ENCODE results near the gene SLC35F1. TPM values are rescaled to one million over a fixed set of nuclear protein-coding genes. Genes with fewer than 3 reads are reported as not detected.

Gene SLC35F1
- total and polyA plus RNA-seq, 2 donors (not counting 3 experiments of a cell fraction or from before 2014, with no cell fraction given) = not detected

GRCh38 chr6:118197539-118197938, 290.5 kb downstream of the SLC35F1 start:
- POLR2A ChIA-PET = no interaction called here
- no peak for FAIRE-seq

More at GRCh38 chr6:118197539-118197938, 290.5 kb downstream of the SLC35F1 start:
- dilution Hi-C loops (cut with MboI; ENCODE audit: extremely low pct_ligation_motif_present, low sequenced_read_pairs) = no loop called here
- Histone ChIP-seq H4K20me1 (replicated peaks; ENCODE audit: control insufficient read depth, extremely low read depth, insufficient read depth, low read length) (no peaks in the 10 kb centered on the region), H3K79me2 (ENCODE audit: control insufficient read depth, insufficient read depth, low read length) (no peaks in the 10 kb centered on the region), H3K4me2 (ENCODE audit: insufficient read depth, low read length) (no peak overlapping the region), H2AFZ (ENCODE audit: low read depth, low read length) (no peak overlapping the region), H3K9me1 (replicated peaks; ENCODE audit: control insufficient read depth, extremely low read depth, insufficient read depth, low read length) (no peaks in the 10 kb centered on the region), H3K4me3 (replicated peaks in 1 of 3; ENCODE audit: insufficient read depth in 1 of 3, low read depth in 1 of 3, low read length in 3 of 3) (no peak overlapping the region), H3K27ac (ENCODE audit: insufficient read depth, low read depth, low read length) (no peak overlapping the region), H3K9ac (replicated peaks; ENCODE audit: extremely low read depth, insufficient read depth, low read length) (no peak overlapping the region), H3K36me3 (ENCODE audit: control insufficient read depth in 2 of 2, extremely low read depth in 1 of 2, insufficient read depth in 2 of 2, low read length in 2 of 2) (no peaks in the 10 kb centered on the region), H3K4me1 (ENCODE audit: control insufficient read depth, extremely low read depth, insufficient read depth, low read length) (no peaks in the 10 kb centered on the region), H3K9me3 (replicated peaks; ENCODE audit: control insufficient read depth, insufficient read depth, low read length) (no peaks in the 10 kb centered on the region), H3K27me3 (ENCODE audit: control insufficient read depth in 2 of 2, insufficient read depth in 2 of 2, low read length in 2 of 2) (no peaks in the 10 kb centered on the region)
- no TSS peak for BruUV-seq (replicated peaks)
- CTCF ChIA-PET = no interaction called here
- intact Hi-C loops (cut with micrococcal nuclease) = no loop called here
- no peak for TF ChIP-seq FOS (IDR thresholded peaks at IDR 0.05; ENCODE audit: borderline replicate concordance, insufficient read depth, low read length)
- no peak for TF ChIP-seq MAX (IDR thresholded peaks at IDR 0.05; ENCODE audit: insufficient read depth, insufficient read length)
- TF ChIP-seq MYC (IDR thresholded peaks at IDR 0.05; ENCODE audit: low read depth, low read length) = no peak
- no peak for TF ChIP-seq POLR2AphosphoS5 (IDR thresholded peaks at IDR 0.05; ENCODE audit: insufficient read depth, low read depth, low read length)
- TF ChIP-seq GATA2 (IDR thresholded peaks at IDR 0.05; ENCODE audit: insufficient read depth, insufficient read length, low read depth, low read length) = no peak
- no peak for TF ChIP-seq POLR2A (IDR thresholded peaks at IDR 0.05; ENCODE audit: low read depth, low read length)
- no peak for TF ChIP-seq EZH2 (IDR thresholded peaks at IDR 0.05; ENCODE audit: borderline replicate concordance, low read depth, low read length, severe bottlenecking)
- no peak for TF ChIP-seq CTCF (IDR thresholded peaks at IDR 0.05; ENCODE audit: extremely low read depth in 1 of 2, insufficient read depth in 1 of 2, low read depth in 1 of 2, low read length in 2 of 2)
- DNase-seq (ENCODE audit: low read depth, low spot score) = no peak

All from endothelial cell of umbilical vein (primary cell).